GM19467 (cell line): ENCODE data around the gene STK36.

Experiments used
- ATAC-seq: cut with Tn5 transposase; IDR thresholded peaks from one replicate; pipeline ENCODE4 v1.9.1; 2021; ENCODE audit warnings: mild to moderate bottlenecking, moderate library complexity; ENCODE audit not compliant: unreplicated experiment

The STK36 gene

DNA sequence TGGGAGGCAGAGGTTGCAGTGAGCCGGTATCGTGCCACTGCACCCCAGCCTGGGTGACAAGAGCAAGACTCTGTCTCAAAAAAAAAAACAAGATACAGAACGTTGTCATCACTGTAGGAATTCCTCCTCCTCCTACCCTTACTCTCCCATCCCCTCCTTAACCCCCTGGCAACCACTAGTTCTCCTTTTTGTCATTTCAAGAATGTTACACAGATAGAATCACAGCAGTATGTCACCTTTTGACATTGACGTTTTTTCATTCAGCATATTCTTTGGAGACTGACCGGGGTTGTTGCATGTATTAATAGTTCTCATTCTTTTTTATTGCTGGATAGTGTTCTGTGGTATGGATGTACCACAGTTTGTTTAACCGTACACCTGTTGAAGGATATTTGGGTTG lies 71.2 kb downstream of the STK36 start:
- no peak for ATAC-seq

DNA sequence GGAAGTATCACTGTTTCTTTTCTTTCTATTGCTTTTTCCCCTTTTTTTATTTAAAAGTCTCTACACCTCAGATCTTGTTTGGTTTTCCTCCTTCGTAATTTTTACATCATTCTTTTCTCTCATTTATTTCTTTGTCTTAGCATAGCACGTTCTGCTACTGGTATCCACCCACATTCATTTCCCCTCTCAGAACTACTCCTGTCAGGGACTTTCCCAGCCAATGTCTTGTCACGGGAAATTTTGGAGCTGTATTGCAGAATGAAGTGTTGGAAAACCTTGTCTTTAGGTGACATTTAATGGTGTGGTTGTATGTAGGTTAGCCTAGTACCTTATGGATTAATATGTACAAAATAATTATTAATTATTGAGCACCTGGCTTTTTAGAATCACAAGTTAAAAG lies 72.7 kb downstream of the STK36 start:
- no peak for ATAC-seq

DNA sequence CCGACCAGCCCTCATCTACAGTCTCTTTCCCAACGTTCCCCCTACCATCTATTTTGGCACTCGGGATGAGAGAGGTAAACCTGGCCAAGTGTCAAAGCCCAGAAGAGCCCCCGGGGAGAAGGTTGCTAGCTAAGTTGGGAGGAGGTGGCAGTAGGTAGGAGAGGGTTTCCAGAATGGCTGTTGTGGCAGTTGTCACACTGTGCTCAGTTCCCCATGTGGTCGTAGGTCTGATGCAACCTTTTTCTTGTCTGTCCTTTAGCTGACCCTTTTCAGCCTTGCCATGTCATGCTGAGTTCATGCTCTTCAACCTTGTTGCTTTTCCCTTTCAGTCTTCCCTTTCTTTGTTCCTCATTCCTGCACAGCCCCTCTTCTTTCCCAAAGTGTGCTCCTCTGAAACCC lies 73.3 kb downstream of the STK36 start:
- ATAC-seq: no peak

DNA sequence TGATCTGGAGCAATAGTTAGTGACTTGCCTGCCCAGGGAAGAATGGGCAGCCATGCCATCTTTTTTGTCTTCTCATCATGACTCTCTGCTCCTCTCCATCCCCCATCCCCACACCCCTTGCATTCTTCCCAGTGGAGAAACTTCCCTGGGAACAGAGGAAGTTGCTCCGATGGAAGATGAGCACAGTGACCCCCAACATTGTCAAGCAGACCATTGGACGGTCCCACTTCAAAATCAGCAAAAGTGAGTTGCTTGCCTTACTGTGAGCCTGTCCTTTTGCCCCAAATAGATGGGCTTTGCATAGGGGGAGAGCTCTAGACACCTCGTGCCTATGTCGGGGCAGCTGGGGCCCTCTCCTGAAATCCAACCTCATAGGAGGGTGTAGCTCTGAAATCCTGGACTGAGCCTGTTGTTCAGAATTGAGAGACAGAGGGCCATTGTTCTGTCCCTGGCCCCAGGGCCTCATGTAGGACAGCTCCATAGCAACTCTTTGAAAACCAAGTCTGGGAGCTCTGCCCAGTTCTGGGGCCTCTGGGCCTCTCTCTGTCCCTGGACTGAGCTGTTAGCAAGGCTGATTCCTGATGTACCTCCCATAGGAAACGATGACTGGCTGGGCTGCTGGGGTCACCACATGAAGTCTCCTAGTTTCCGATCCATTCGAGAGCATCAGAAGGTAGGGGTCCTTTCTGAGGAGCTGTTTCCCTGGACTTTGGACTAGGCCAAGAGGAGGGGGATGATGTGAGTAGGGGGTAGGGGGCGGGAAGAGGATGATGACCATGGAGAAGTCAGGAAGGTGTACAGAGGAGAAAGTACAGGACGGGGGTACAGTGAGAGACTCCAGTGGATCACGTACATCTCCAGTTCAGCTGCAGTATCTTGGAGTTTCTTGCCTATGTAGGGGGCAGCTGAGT lies 73.9 kb downstream of the STK36 start:
- no peak for ATAC-seq

DNA sequence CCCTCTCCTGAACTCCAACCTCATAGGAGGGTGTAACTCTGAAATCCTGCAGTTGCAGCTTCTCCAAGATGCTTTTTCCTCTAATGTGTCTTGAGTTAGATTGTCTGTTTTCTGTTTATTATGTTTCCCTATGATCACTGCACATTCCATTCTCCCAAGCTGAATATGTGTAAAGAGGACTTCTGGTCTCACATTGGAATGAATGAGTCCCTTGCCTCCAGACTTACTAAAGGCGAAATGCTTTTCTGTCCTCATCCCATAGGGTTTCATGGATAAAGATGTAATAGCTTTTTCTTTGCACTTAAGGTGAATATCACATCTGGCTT lies 74.5 kb downstream of the STK36 start:
- ATAC-seq: no peak

DNA sequence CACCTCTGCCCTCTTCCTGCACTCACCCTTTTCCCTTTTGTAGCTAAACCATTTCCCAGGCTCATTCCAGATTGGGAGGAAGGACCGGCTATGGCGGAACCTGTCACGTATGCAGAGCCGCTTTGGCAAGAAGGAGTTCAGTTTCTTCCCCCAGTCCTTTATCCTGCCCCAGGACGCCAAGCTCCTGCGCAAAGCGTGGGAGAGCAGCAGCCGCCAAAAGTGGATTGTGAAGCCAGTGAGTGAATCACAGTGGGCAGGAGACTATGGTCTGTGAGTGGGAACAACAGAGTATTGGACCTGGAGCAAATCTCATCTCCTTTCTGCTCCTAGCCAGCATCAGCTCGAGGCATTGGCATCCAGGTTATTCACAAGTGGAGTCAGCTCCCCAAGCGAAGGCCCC lies 75.1 kb downstream of the STK36 start:
- no peak for ATAC-seq

DNA sequence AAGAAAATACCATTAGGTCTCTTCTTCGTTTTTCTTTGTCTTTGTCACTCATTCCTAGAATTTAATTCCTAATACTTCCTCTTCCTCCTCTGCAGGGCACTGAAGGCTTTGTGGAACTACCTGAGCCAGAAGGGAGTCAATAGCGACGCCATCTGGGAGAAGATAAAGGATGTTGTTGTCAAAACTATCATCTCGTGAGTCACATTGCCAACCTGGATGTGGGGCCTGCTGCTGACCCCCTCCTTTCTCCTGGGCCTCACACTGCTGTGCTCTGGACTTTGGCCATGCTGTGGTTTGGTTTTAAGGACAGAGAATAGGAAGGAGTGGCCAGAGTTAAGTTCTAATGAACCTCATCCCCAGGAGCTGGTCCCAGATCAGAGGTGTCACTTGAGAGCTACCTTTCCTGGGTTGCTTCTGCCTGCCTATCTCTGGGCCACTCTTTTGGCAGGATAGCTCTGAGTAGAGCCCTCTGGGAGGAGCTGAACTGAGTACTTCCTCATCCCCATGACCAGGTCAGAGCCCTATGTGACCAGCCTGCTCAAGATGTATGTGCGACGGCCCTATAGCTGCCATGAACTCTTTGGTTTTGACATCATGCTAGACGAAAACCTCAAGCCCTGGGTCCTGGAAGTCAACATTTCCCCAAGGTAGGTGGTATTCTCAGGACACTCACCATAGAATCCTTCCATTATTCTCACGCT lies 77.0 kb downstream of the STK36 start:
- ATAC-seq: no peak
